ENCODE measurements around the gene PPP1R3D. TPM values are rescaled to one million over a fixed set of nuclear protein-coding genes. Genes with fewer than 3 reads are reported as not detected.

Gene PPP1R3D
- total and polyA plus RNA-seq, 10 of the 15 experiments (the other 5 are each of a cell fraction or from before 2014, with no cell fraction given) = 0.39 to 4.8 (median 2.9) TPM

GRCh38 chr20:59955131-59955796, 15.2 kb upstream of the PPP1R3D start:
- FAIRE-seq (no peak), DNase-seq (ENCODE audit: low read depth, low spot score) (no peak), ATAC-seq (peak; percentile 56)
- intact Hi-C loops (cut with micrococcal nuclease; ENCODE audit: unreplicated experiment) = no loop called here
- no TSS peak for BruUV-seq (replicated peaks)
- no peak overlapping the region for H2AFZ ChIP-seq (ENCODE audit: control insufficient read depth, low read depth, low read length)
- H3K79me2 ChIP-seq (ENCODE audit: control insufficient read depth, insufficient read depth, low read length) = no peaks in the 10 kb centered on the region
- in situ Hi-C loops (cut with MboI) = no loop called here
- CTCF ChIA-PET = interaction anchor here (1.0 to 12.8 kb wide), 3 partner anchors 18 to 102 kb away, joined by 3 to 173 read pairs (median 4); partner anchors contain the start of genes FAM217B, PPP1R3D and SYCP2
- TF ChIP-seq RAD21 (IDR thresholded peaks at IDR 0.05; ENCODE audit: insufficient read depth, low read depth, low read length) = peak; percentile 25; the same call in 1 of the 2 replicates
- no peak for TF ChIP-seq IRF4 (IDR thresholded peaks at IDR 0.05; ENCODE audit: low read depth, low read length)
- TF ChIP-seq, protein P1, sequence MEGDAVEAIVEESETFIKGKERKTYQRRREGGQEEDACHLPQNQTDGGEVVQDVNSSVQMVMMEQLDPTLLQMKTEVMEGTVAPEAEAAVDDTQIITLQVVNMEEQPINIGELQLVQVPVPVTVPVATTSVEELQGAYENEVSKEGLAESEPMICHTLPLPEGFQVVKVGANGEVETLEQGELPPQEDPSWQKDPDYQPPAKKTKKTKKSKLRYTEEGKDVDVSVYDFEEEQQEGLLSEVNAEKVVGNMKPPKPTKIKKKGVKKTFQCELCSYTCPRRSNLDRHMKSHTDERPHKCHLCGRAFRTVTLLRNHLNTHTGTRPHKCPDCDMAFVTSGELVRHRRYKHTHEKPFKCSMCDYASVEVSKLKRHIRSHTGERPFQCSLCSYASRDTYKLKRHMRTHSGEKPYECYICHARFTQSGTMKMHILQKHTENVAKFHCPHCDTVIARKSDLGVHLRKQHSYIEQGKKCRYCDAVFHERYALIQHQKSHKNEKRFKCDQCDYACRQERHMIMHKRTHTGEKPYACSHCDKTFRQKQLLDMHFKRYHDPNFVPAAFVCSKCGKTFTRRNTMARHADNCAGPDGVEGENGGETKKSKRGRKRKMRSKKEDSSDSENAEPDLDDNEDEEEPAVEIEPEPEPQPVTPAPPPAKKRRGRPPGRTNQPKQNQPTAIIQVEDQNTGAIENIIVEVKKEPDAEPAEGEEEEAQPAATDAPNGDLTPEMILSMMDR (IDR thresholded peaks at IDR 0.05 in 2 of 3, conservative IDR thresholded peaks at IDR 0.05 in 1 of 3; ENCODE audit: control insufficient read depth in 2 of 3, extremely low read depth in 1 of 3, insufficient read depth in 1 of 3, low read depth in 3 of 3, low read length in 3 of 3) = peak in 2 of 3 experiments; percentile 24 to 30; a peak in 3 of 6 replicates
- SMC1A ChIA-PET (ENCODE audit: uncharacterized antibody, unreplicated experiment) = interaction anchor here (0.6 kb wide), 1 partner anchor 43 kb away, joined by 3 read pairs; no protein-coding TSS in a partner anchor
- no peak overlapping the region for H3K4me3 ChIP-seq
- no peaks in the 10 kb centered on the region; a peak in 1 of 4 replicates for H3K36me3 ChIP-seq (ENCODE audit: control insufficient read depth in 2 of 2, insufficient read depth in 2 of 2, low read length in 1 of 2)
- no peaks in the 10 kb centered on the region for H3K9me3 ChIP-seq (replicated peaks; ENCODE audit: control insufficient read depth, insufficient read depth, low read length)
- H3K27ac ChIP-seq (ENCODE audit: control insufficient read depth, insufficient read depth) = no peak overlapping the region
- H3K27me3 ChIP-seq (replicated peaks in 1 of 2; ENCODE audit: control insufficient read depth in 2 of 2, insufficient read depth in 2 of 2, low read length in 1 of 2) = no peaks in the 10 kb centered on the region
- 58% methylated on average over 8 of the region's 8 CpGs for WGBS (ENCODE audit: insufficient coverage, insufficient replicate concordance, low lambda C conversion rate, missing lambda C conversion rate)
- POLR2A ChIA-PET = no interaction called here
- H3K4me2 ChIP-seq (ENCODE audit: control insufficient read depth, insufficient read depth) = no peak overlapping the region
- RAD21 ChIA-PET (ENCODE audit: unreplicated experiment) = interaction anchor here (0.8 to 1.3 kb wide), 3 partner anchors 14 to 21 kb away, joined by 3 to 5 read pairs (median 4); partner anchors contain the start of genes FAM217B and PPP1R3D
- no peak overlapping the region for H3K9ac ChIP-seq (ENCODE audit: control insufficient read depth, insufficient read depth, low read length)
- H3K4me1 ChIP-seq (ENCODE audit: control insufficient read depth, insufficient read depth, low read length) = no peaks in the 10 kb centered on the region
- no peaks in the 10 kb centered on the region for H4K20me1 ChIP-seq (ENCODE audit: control insufficient read depth, insufficient read depth)

All from GM12878 (cell line).